Liver (tissue), 9 donors: ENCODE data around the gene TMEM186. TPM values are rescaled to one million over a fixed set of nuclear protein-coding genes. Genes with fewer than 3 reads are reported as not detected.

Experiments
- DNase-seq: peaks from one replicate; pipeline ENCODE4 v3.0.0-alpha.2; 2017; ENCODE audit warnings: low spot score
- H3K27ac ChIP-seq, 2 donors: one replicate each; pipeline ENCODE4 v1.7.0; 2013; ENCODE audit warnings: inconsistent platforms in 2 of 2, low read length in 2 of 2, control low read depth in 1 of 2, low read depth in 1 of 2, mild to moderate bottlenecking in 1 of 2
- H3K27me3 ChIP-seq, 4 donors: one replicate each; pipeline versions ENCODE4 v1.6.1 to v1.7.0; 2013; ENCODE audit warnings: low read length in 3 of 4, inconsistent platforms in 1 of 4, mild to moderate bottlenecking in 1 of 4, moderate library complexity in 1 of 4; ENCODE audit not compliant: control insufficient read depth in 4 of 4, insufficient read depth in 4 of 4
- H3K36me3 ChIP-seq, 4 donors: one replicate each; pipeline versions ENCODE4 v1.6.1 to v1.7.0; 2013; ENCODE audit warnings: low read length in 3 of 4, mild to moderate bottlenecking in 3 of 4, low read depth in 1 of 4, moderate library complexity in 1 of 4; ENCODE audit not compliant: control insufficient read depth in 4 of 4, insufficient read depth in 3 of 4
- H3K4me1 ChIP-seq, 4 donors: one replicate each; pipeline versions ENCODE4 v1.6.1 to v1.7.0; 2013; ENCODE audit warnings: low read length in 3 of 4, mild to moderate bottlenecking in 3 of 4, moderate library complexity in 1 of 4; ENCODE audit not compliant: control insufficient read depth in 4 of 4, insufficient read depth in 4 of 4
- H3K4me3 ChIP-seq, 3 donors: one replicate each; pipeline versions ENCODE4 v1.6.1 to v1.7.0; 2013; ENCODE audit warnings: low read length in 3 of 3, control low read depth in 1 of 3, low read depth in 1 of 3, mild to moderate bottlenecking in 1 of 3
- H3K9ac ChIP-seq, 2 donors: one replicate each; pipeline ENCODE4 v1.7.0; 2013; ENCODE audit warnings: low read length in 2 of 2, mild to moderate bottlenecking in 2 of 2, moderate library complexity in 2 of 2, control low read depth in 1 of 2, low read depth in 1 of 2
- H3K9me3 ChIP-seq, 4 donors: one replicate each; pipeline versions ENCODE4 v1.6.1 to v1.7.0; 2013; ENCODE audit warnings: low read length in 3 of 4; ENCODE audit not compliant: control insufficient read depth in 4 of 4
- ATF3 ChIP-seq: IDR thresholded peaks from 2 replicates; pipeline ENCODE4 v1.6.1; 2016; ENCODE audit warnings: antibody characterized with exemption
- CTCF ChIP-seq: fragments of 150-350 bp; IDR thresholded peaks from 2 replicates; pipeline ENCODE4 v1.5.1; 2017; ENCODE audit warnings: improper control_type of control experiment, low read depth, low read length; ENCODE audit not compliant: missing input control
- EGR1 ChIP-seq, 2 donors: IDR thresholded peaks; 2 replicates each; pipeline ENCODE4 v1.6.1; 2016 to 2018; ENCODE audit warnings: antibody characterized with exemption in 2 of 2, low read depth in 2 of 2
- FOXA1 ChIP-seq: IDR thresholded peaks from 2 replicates; pipeline ENCODE4 v1.6.1; 2016; ENCODE audit warnings: antibody characterized with exemption
- FOXA2 ChIP-seq: IDR thresholded peaks from 2 replicates; pipeline ENCODE4 v1.6.1; 2016; ENCODE audit warnings: antibody characterized with exemption
- GABPA ChIP-seq, 2 donors: IDR thresholded peaks in 1 of 2; conservative IDR thresholded peaks in 1 of 2; 2 replicates each; pipeline ENCODE4 v1.6.1; 2016; ENCODE audit warnings: antibody characterized with exemption in 2 of 2, mild to moderate bottlenecking in 1 of 2, moderate library complexity in 1 of 2
- HNF4G ChIP-seq: IDR thresholded peaks from 2 replicates; pipeline ENCODE4 v1.6.1; 2016; ENCODE audit warnings: antibody characterized with exemption
- JUND ChIP-seq, 2 donors: IDR thresholded peaks; 2 replicates each; pipeline ENCODE4 v1.6.1; 2016; ENCODE audit warnings: antibody characterized with exemption in 2 of 2
- NR2F2 ChIP-seq: IDR thresholded peaks from 2 replicates; pipeline ENCODE4 v1.6.1; 2016; ENCODE audit warnings: antibody characterized with exemption
- RAD21 ChIP-seq, 2 donors: IDR thresholded peaks; 2 replicates each; pipeline ENCODE4 v1.6.1; 2016; ENCODE audit warnings: antibody characterized with exemption in 2 of 2, mild to moderate bottlenecking in 2 of 2
- REST ChIP-seq: IDR thresholded peaks from 2 replicates; pipeline ENCODE4 v1.6.1; 2016; ENCODE audit warnings: antibody characterized with exemption, mild to moderate bottlenecking
- RXRA ChIP-seq, 2 donors: IDR thresholded peaks; 2 replicates each; pipeline ENCODE4 v1.6.1; 2017 to 2018; ENCODE audit warnings: antibody characterized with exemption in 2 of 2, mild to moderate bottlenecking in 1 of 2
- SP1 ChIP-seq: IDR thresholded peaks from 2 replicates; pipeline ENCODE4 v1.6.1; 2018; ENCODE audit warnings: antibody characterized with exemption, mild to moderate bottlenecking
- TAF1 ChIP-seq: conservative IDR thresholded peaks from 2 replicates; pipeline ENCODE4 v1.6.1; 2016; ENCODE audit warnings: antibody characterized with exemption, mild to moderate bottlenecking
- ZBTB33 ChIP-seq: IDR thresholded peaks from 2 replicates; pipeline ENCODE4 v1.6.1; 2016; ENCODE audit warnings: antibody characterized with exemption
- WGBS: extraction: QIAGEN DNeasy Blood & Tissue Kit; methylation state at CpG from one replicate; pipeline ENCODE4 v1.1.7; 2013; 5-methylcytosine and 5-hydroxymethylcytosine counted together
- polyA plus RNA-seq, 2 donors: library from polyadenylated mRNA; stranded (reverse) in 1 of 2; unstranded in 1 of 2; fragments of 200-250 nt in 1 of 2; fragments of >200 nt in 1 of 2; fragmentation: Nextera tagmentation in 1 of 2; extraction: Ambion mirVana in 1 of 2; gene quantifications; one replicate each; pipeline versions ENCODE4 v1.2.1 to v1.2.3, GENCODE V29; 2013 to 2015
- total RNA-seq, 2 donors: library from RNA; depleted of rRNA; stranded (reverse); fragments of >200 nt; gene quantifications; one replicate each; pipeline ENCODE4 v1.2.3, GENCODE V29; 2014
- donor health status: healthy.
- donor health status: healthy.
- donor health status: healthy.
- donor health status: healthy.
- donor health status: healthy.

Gene TMEM186
- total and polyA plus RNA-seq, 4 donors = 3.3 to 11.0 (median 7.1) TPM

- no peak overlapping the region for H3K9ac ChIP-seq
- TF ChIP-seq ATF3 = no peak
- no peak for TF ChIP-seq FOXA2
- no peak for TF ChIP-seq JUND (IDR thresholded peaks at IDR 0.05)
- no peak for TF ChIP-seq RXRA (IDR thresholded peaks at IDR 0.05)
- no peak for TF ChIP-seq NR2F2
- no peak for TF ChIP-seq EGR1 (IDR thresholded peaks at IDR 0.05; ENCODE audit: low read depth in 2 of 2)
- TF ChIP-seq ZBTB33 = no peak
- no peak for TF ChIP-seq FOXA1
- TF ChIP-seq SP1 = no peak
- no peak for TF ChIP-seq TAF1
- no peak for TF ChIP-seq HNF4G
- TF ChIP-seq REST = no peak
- no peak for TF ChIP-seq GABPA (IDR thresholded peaks at IDR 0.05 in 1 of 2, conservative IDR thresholded peaks at IDR 0.05 in 1 of 2)
- no peak for TF ChIP-seq CTCF
- TF ChIP-seq RAD21 (IDR thresholded peaks at IDR 0.05) = no peak
- H3K27me3 ChIP-seq = no peaks in the 10 kb centered on the region
- no peaks in the 10 kb centered on the region for H3K9me3 ChIP-seq
- H3K4me1 ChIP-seq = peaks cover 0 to 12% (median 7%) of the 10 kb centered on the region in 4 donors
- WGBS = 91% methylated on average over 6 of the region's 6 CpGs
- no peak overlapping the region for H3K4me3 ChIP-seq
- no peak for DNase-seq
- peaks cover 0 to 29% (median 14%) of the 10 kb centered on the region in 4 donors for H3K36me3 ChIP-seq
- H3K27ac ChIP-seq = no peak overlapping the region
Measured at GRCh38 chr16:8785408-8785807, 12.0 kb downstream of the TMEM186 start.

GRCh38 chr16:8782673-8783072 is 14.8 kb downstream of the TMEM186 start:
- no peak overlapping the region for H3K4me3 ChIP-seq
- H3K27ac ChIP-seq = no peak overlapping the region
- no peaks in the 10 kb centered on the region for H3K9me3 ChIP-seq
- no peaks in the 10 kb centered on the region for H3K4me1 ChIP-seq
- TF ChIP-seq RXRA (IDR thresholded peaks at IDR 0.05) (no peak), FOXA1 (no peak)
- H3K27me3 ChIP-seq = no peaks in the 10 kb centered on the region
- DNase-seq = no peak
- peaks cover 9 to 56% (median 34%) of the 10 kb centered on the region in 4 donors for H3K36me3 ChIP-seq
- H3K9ac ChIP-seq = no peak overlapping the region
- 73% methylated on average over 6 of the region's 6 CpGs for WGBS
